Stimulated activated CD8-positive, alpha-beta memory T cell treated with anti-CD3 and anti-CD28 coated beads, Interleukin-7, amount 100 ng/mL, for 48 hours (primary cell): ENCODE measurements around the gene KRTAP4-12.
"Not testable (repeated sequence)": the region's sequence is repeated elsewhere in the genome, so short reads cannot be mapped to it uniquely, and the experiment has no call there.

Experiments
- DNase-seq, 2 donors: peaks; one replicate each; pipeline ENCODE4 v3.0.0-alpha.2; 2020; ENCODE audit warnings: low read depth in 1 of 2; ENCODE audit errors: extremely low read depth in 1 of 2

KRTAP4-12 gene

GRCh38 chr17:41127371-41127770 is 3.4 kb upstream of the KRTAP4-12 start:
- DNase-seq: no peak

GRCh38 chr17:41126412-41126811 is 2.4 kb upstream of the KRTAP4-12 start:
- DNase-seq: no peak

DNA sequence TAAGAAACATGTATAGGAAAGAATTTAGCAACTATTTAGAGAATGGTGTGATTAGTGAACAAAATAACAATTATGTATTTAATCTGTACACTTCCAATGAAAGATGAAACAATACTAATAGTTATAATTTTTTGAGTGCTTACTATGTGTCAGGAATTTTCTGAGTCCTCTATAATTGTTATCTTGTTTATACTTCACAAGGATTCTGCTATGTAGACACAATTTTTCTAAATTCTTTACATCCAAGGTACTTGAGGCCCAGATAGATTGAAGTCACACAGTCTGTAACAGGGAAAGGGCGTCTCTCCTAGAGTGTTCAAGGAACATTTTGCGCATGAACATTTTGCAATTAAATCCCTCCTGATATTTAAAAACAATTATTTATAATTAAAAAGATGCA is 1.1 kb upstream of the KRTAP4-12 start:
- DNase-seq: no peak

GRCh38 chr17:41123292-41123990 is 541 bp downstream of the KRTAP4-12 start:
- not testable (repeated sequence) for DNase-seq

DNA sequence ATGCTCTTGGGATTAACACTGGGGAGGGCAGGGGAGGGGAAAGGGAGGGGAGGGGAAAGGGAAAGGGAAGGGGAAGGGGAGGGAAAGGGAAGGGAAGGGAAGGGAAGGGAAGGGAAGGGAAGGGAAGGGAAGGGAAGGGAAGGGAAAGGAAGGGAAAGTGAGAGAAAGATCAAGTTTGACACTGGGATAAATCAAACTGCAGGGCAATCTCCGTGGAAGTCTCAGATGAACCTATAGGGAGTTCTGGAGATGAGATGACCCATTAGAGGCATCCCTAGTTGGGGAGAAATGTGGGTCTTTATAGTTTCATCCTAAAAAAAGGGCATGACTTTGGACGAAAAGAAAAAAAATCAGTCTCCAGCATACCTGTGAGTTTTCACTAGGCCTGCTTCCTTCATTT is 2.2 kb downstream of the KRTAP4-12 start:
- DNase-seq: no peak

GRCh38 chr17:41119696-41120690 is 4.0 kb downstream of the KRTAP4-12 start:
- not testable (repeated sequence) for DNase-seq

DNA sequence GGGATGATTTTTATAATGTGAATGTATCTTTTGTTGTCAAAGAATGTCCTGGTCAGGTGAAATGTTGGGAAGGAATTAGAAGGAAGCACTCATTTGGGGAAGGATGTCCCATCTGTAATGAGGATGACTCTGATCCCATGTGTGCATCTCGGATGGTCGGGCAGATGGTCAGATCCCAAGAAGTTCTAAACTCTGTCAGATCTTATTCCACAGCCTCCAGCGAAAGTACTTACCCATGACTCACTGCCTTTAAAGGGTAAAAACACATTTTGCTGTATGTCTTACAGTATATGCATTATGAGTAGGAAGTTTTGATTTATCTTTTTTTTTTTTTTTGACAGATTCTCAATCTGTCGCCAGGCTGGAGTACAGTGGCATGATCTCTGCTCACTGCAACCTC is 5.3 kb downstream of the KRTAP4-12 start:
- no peak for DNase-seq

- DNase-seq: not testable (repeated sequence)
Observed at GRCh38 chr17:41117846-41118386, 6.1 kb downstream of the KRTAP4-12 start, which contains the start of gene KRTAP4-11. TSS of gene KRTAP4-11 (minus strand) at chr17:41118373. CDS start at chr17:41118315, 58 bp downstream.

DNA sequence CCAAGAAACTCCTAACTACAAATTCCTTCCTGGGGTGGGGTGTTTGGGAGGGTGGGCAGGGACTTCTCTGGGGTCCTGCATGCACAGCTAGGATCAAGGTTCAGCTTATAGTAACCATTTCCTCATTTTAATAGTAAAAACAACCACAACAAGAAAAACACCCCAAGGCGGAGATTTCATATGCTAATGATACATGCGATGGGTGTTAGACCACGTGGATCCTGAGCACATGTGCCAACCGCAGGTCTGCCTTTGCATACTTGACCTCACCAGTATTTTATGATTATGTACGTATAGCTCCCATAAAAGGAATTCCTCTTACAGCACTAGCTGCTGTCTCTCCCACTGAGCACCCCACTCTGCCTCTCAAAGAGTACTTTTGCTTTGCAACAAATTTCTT is 7.7 kb downstream of the KRTAP4-12 start:
- DNase-seq: no peak

DNA sequence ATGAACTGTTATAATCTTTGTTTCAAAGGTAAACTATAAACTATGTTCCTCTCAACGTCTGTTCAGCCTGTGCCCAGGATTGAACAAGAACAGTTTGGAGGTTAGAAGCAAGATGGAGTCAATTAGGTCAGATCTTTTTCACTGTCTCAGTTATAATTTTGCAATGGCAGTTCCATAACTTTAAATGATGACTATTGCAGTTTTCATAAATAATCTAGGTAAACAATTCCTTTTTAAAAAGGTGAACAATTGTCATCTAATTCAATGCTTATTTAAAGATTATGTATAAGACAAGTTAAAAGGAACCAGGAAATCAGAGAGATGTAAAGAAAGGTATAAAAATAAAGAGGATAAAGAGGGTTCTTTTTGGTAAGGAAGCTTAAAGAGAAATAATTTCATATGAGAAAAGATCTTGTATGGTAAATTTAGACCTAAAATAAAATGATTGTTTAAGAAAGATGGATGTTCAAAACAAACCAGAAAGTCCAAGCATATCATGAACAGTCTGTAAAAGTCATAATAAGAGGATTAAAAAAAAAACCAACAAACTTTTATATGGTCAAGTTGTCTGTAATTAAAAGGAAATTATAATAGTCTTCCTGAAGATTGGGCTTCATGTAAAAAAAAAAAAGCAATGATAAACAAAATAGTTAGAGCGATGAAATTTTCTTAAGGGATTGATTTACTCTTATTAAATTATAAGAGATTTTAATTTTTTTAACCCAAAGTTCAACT is 12.7 kb downstream of the KRTAP4-12 start:
- DNase-seq: no peak

GRCh38 chr17:41108728-41109386 is 15.1 kb downstream of the KRTAP4-12 start:
- not testable (repeated sequence) for DNase-seq

- DNase-seq: no peak
Observed at GRCh38 chr17:41107941-41108450, 16.0 kb downstream of the KRTAP4-12 start.

DNA sequence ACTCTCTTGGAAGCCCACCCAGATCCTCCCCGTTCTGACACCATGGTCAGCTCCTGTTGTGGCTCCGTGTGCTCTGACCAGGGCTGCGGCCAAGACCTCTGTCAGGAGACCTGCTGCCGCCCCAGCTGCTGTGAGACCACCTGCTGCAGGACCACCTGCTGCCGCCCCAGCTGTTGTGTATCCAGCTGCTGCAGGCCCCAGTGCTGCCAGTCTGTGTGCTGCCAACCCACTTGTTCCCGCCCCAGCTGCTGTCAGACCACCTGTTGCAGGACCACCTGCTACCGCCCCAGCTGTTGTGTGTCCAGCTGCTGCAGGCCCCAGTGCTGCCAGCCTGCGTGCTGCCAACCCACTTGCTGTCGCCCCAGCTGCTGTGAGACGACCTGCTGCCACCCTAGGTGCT is 18.6 kb downstream of the KRTAP4-12 start, which contains the start of gene KRTAP4-9:
Gene KRTAP4-9, plus strand, starts transcription at position 43 of the 400 bp plus-strand sequence. Its CDS starts 0 bp downstream, at position 43.
- not testable (repeated sequence) for DNase-seq

DNA sequence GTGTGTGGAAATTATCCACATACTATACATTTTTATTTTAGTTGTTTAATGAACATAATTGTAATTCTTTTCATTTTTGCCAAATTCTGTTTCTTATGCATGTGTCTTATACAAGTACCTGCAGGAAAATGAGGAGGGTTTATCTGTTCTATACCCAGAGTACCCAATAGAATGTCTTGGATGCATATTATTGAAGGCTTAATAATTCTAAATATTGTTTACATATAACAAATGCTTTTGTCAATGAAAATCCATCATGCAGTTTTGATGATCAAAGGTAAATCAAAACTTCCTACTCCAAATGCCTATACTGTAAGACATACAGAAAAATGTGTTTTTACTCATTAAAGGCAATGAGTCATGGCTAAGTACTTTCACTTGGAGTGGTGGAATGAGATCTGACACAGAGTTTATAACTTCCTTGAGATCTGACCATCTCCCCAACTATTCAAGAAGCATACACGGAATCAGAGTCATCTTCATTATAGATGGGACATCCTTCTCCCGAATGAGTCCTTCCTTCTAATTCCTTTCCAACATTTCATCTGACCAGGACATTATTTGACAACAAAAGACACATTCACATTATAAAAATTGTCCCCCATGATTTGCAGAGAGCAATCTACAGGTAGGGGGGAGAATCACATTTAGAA is 19.5 kb downstream of the KRTAP4-12 start:
- DNase-seq: not testable (repeated sequence)

- DNase-seq: no peak
Observed at GRCh38 chr17:41103896-41104295, 20.1 kb downstream of the KRTAP4-12 start.

DNA sequence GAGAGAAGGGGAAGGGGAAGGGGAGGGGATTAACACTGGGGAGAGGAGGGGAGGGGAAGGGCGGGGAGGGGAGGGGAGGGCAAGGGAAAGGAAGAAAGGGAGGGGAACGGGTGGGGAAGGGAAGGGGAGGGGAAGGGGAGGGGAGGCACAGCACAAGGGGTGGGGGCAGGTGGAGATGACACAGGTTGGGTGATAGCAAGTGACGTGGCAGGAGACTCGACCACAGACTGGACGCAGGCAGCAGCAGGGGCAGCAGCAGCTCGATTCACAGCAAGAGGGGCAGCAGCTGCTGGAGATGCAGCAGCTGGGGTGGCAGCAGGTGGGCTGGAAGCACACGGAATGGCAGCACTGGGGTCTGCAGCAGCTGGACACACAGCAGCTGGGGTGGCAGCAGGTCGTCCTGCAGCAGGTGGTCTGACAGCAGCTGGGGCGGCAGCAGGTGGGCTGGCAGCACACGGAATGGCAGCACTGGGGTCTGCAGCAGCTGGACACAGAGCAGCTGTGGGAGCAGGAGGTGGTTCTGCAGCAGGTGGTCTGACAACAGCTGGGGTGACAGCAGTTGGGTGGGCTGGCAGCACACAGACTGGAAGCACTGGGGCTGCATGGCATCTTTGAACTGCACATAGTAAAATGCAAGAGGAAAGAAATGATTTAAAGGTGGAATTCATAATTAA is 22.3 kb downstream of the KRTAP4-12 start, which contains the start of gene KRTAP4-16:
Gene KRTAP4-16, minus strand, starts transcription at position 624 of the 674 bp plus-strand sequence. Its CDS starts 0 bp downstream, at position 624.
- no peak for DNase-seq

GRCh38 chr17:41099682-41100480 is 24.1 kb downstream of the KRTAP4-12 start:
- DNase-seq: not testable (repeated sequence)

DNA sequence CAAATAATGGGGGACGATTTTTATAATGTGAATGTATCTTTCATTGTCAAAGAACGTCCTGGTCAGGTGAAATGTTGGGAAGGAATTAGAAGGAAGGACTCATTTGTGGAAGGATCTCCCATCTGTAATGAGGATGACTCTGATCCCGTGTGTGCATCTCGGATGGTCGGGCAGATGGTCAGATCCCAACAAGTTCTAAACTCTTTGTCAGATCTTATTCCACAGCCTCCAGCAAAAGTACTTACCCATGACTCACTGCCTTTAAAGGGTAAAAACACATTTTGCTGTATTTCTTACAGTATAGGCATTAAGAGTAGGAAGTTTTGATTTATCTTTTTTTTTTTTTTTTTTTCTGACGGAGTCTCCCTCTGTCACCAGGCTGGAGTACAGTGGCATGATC is 25.5 kb downstream of the KRTAP4-12 start:
- no peak for DNase-seq
